ENCODE results near the gene SLC22A13. TPM values are rescaled to one million over a fixed set of nuclear protein-coding genes. Genes with fewer than 3 reads are reported as not detected.
A peak's percentile ranks its signal among the peaks of the same experiment; 100 is the strongest.
"Not testable (repeated sequence)": the region's sequence is repeated elsewhere in the genome, so short reads cannot be mapped to it uniquely, and the experiment has no call there.

SLC22A13 gene
- total RNA-seq, 1 donor from 2014 or later: 0.60 TPM

DNA sequence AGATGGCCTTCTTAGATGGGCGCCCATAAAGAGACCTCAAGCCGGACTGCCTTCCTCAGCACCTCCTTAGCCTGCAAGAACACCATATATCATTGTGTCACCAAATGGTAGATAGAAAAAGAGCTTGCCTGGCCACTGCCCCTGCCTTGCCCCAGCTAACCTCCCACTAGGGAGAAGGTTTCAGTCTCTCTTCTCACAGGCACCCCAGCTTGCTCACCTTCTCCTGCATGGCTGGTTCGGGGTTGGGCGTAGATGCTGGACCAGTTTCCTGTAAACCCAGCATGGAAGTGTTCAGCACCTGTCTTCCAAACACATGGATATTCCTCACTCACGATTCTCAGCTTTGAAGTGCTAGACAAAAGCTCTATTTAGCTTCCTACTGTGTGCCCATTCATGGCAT, 13.2 kb downstream of the SLC22A13 start:
- H3K4me1 Mint-ChIP-seq (ENCODE audit: unreplicated experiment): no peaks in the 10 kb centered on the region
- TF ChIP-seq, protein P1, sequence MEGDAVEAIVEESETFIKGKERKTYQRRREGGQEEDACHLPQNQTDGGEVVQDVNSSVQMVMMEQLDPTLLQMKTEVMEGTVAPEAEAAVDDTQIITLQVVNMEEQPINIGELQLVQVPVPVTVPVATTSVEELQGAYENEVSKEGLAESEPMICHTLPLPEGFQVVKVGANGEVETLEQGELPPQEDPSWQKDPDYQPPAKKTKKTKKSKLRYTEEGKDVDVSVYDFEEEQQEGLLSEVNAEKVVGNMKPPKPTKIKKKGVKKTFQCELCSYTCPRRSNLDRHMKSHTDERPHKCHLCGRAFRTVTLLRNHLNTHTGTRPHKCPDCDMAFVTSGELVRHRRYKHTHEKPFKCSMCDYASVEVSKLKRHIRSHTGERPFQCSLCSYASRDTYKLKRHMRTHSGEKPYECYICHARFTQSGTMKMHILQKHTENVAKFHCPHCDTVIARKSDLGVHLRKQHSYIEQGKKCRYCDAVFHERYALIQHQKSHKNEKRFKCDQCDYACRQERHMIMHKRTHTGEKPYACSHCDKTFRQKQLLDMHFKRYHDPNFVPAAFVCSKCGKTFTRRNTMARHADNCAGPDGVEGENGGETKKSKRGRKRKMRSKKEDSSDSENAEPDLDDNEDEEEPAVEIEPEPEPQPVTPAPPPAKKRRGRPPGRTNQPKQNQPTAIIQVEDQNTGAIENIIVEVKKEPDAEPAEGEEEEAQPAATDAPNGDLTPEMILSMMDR (conservative IDR thresholded peaks at IDR 0.05): no peak

DNA sequence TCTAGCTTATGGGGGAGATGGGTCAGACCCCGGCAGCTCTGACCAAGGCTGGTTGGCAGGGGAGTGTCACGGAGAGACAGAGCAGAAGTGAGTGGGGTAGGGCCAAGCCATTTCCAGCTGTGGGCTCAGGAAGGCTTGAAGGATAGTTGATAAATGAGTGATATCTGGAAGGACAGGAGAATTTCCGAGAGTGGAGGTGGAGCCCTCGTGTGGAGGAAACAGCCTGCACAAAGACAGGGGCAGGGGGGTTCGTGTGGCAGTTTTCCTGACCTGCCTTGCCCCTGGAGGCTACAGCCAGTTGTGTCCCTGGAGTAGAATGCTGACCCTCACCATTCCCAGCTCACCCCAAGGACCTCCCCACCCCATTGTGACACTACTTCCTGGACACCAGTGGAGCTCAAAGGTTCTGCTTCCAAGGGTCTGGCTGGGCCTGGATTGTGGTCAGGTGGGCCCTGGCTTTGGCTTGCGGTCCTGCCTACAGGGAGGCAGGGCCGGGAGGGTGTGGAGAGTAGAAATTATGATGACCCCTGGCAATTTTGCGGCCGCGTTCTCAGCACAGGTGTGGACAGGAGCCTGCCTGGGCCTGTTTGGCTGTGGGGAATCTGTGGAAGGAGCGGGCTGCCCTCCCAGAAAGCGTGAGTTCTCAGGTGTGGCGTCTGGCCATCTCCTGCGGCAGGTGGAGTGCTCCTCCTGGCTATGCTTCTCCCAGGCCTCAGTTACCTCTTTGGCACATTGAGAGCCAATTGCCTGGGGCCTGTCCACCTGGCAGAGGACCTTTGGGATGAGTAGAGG, 16.5 kb downstream of the SLC22A13 start, which contains the start of gene SLC22A14:
Gene SLC22A14 (plus strand): TSS at position 400 of the 792 bp plus-strand sequence. CDS start 23,733 bp downstream, outside the sequence.
- Mint-ChIP-seq H3K9me3 (no peaks in the 10 kb centered on the region), H3K27ac (no peak within 1 kb of the TSS), H3K4me1 (ENCODE audit: unreplicated experiment) (peaks cover 4% of the 10 kb centered on the region), H3K4me3 (no peak within 1 kb of the TSS), H3K27me3 (no peaks in the 10 kb centered on the region), H3K36me3 (peaks cover 7% of the 10 kb centered on the region)
- TF ChIP-seq, protein P1 (conservative IDR thresholded peaks at IDR 0.05): peak; percentile 16
- no peak for DNase-seq (ENCODE audit: extremely low spot score, unreplicated experiment)

More for the DNA sequence above, 13.2 kb downstream of the SLC22A13 start:
- H3K27me3 Mint-ChIP-seq: no peaks in the 10 kb centered on the region
- H3K27ac Mint-ChIP-seq: no peak overlapping the region
- no peak overlapping the region for H3K4me3 Mint-ChIP-seq
- no peaks in the 10 kb centered on the region for H3K9me3 Mint-ChIP-seq
- no peak for DNase-seq (ENCODE audit: extremely low spot score, unreplicated experiment)
- peaks cover 10% of the 10 kb centered on the region for H3K36me3 Mint-ChIP-seq

DNA sequence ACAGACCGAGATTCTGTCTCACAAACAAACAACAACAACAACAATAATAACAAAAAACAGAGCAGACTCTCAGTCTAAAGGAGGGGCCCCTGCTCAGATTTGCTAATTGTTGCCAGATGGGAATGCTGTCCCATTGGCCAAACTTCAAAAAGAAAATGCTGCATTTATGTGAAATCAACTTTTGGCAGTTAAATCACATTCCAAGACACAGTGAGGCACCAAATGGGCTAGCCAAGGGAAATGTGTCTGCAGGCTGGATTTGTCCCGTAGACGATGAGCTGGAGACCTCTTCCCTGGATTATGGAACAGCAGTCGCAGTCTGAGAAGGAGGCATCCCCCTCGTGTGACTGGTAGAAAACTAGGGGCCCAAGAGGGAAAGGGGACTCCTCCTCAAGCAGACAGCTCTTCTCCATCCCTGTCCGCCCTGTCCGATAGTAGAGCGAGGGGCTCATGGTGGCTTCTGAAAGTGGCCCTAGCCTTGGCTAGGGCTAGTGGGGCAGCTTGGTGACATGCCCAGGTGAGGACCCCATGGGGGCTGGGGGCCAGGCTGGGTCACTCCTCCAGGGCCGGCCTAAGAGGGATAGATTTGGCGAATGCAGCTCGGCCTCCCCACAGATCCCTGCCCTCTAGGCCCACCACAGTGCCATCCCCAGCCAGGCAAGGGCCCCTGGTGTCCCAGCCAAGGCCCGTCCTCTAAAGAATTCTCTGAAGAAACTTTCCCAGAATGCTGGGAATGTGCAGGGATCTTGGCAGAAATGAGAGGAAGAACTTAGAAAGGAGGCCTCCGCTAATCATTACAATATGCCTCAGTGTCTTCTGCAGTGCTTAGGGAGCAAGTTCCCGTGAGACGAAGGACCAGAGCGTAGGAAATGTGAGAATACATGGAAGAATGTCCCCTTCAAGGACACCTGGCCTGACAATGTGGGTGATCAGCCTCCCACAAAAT, 18.5 kb downstream of the SLC22A13 start:
- Mint-ChIP-seq H3K4me3 (no peak overlapping the region), H3K27ac (no peak overlapping the region), H3K9me3 (no peaks in the 10 kb centered on the region), H3K4me1 (ENCODE audit: unreplicated experiment) (peaks cover 4% of the 10 kb centered on the region), H3K36me3 (peaks cover under 1% of the 10 kb centered on the region), H3K27me3 (no peaks in the 10 kb centered on the region)
- TF ChIP-seq, protein P1 (conservative IDR thresholded peaks at IDR 0.05): no peak
- DNase-seq (ENCODE audit: extremely low spot score, unreplicated experiment): no peak

DNA sequence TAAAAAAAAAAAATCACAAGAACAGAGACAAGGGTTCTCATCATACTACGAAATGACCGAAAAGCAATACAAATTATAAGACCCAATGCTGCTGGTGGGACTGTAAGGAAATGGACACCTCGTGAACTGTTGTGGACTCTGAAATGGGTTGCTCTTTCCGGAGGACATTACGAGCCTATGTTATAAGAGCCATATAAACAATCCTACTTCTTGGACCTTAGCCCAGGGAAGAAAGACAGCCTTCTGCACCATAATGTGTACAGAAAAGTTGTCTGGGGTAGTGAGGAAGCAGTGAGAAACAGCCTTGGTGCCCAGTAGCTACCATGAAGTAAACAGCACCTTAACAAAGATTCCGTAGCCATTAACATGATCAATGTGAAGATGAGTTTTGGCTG, 19.1 kb downstream of the SLC22A13 start:
- Mint-ChIP-seq H3K4me3 (no peak overlapping the region), H3K27ac (no peak overlapping the region), H3K4me1 (ENCODE audit: unreplicated experiment) (peaks cover 4% of the 10 kb centered on the region), H3K9me3 (no peaks in the 10 kb centered on the region), H3K27me3 (no peaks in the 10 kb centered on the region), H3K36me3 (no peaks in the 10 kb centered on the region)
- no peak for DNase-seq (ENCODE audit: extremely low spot score, unreplicated experiment)
- TF ChIP-seq, protein P1 (conservative IDR thresholded peaks at IDR 0.05): no peak

DNA sequence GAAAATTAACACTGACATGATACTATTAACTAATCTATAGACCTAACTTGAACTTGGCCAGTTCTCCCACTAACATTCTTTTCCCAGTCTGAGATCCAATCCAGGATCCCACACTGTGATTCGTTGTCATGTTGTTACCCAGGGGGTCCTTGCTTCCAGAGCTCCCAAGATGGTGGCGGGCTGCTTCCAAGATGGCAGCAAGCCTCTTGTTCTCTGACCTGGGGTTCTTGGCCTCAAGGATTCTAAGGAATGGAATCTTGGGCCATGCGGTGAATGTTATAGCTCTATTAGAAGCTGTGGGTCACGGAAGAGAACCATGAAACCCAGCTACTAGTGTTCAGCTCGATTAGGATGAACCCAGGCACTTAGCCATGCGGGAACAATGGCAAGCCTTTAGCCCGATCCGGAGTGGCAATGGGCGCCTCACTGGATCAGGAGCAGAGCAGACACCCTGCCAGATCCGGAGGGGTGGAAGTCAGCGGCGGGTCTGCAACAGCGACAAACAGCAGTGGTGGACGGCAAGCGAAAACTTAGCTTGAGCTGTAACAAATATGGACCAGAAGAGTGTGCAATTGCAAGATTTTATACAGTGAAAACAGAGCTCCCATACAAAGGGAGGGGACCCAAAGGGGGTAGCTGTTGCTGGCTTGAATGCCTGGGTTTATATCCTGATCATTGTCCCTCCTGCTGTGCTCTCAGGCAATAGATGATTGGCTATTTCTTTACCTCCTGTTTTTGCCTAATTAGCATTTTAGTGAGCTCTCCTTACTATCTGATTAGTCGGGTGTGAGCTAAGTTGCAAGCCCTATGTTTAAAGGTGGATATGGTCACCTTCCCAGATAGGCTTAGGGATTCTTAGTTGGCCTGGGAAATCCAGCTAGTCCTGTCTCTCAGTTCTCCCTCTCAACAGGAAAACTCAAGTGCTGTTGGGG, 23.9 kb downstream of the SLC22A13 start:
- H3K27me3 Mint-ChIP-seq; H3K9me3 Mint-ChIP-seq; DNase-seq (ENCODE audit: extremely low spot score, unreplicated experiment); H3K4me3 Mint-ChIP-seq; H3K27ac Mint-ChIP-seq; H3K36me3 Mint-ChIP-seq; H3K4me1 Mint-ChIP-seq (ENCODE audit: unreplicated experiment): not testable (repeated sequence)

DNA sequence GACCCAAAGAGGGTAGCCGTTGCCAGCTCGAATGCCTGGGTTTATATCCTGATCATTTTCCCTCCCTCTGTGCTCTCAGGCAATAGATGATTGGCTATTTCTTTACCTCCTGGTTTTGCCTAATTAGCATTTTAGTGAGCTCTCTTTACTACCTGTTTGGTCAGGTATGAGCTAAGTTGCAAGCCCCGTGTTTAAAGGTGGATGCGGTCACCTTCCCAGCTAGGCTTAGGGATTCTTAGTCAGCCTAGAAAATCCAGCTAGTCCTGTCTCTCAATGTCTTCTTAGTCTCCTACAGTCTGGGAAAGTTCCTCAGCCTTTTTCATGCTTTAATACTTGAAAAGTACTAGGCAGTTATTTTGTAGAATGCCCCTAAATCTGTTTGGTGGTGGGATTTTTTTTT, 31.4 kb downstream of the SLC22A13 start:
- H3K4me3 Mint-ChIP-seq, H3K36me3 Mint-ChIP-seq: not testable (repeated sequence)

More for the DNA sequence above, 31.4 kb downstream of the SLC22A13 start:
- H3K27ac Mint-ChIP-seq; H3K9me3 Mint-ChIP-seq; H3K27me3 Mint-ChIP-seq; H3K4me1 Mint-ChIP-seq (ENCODE audit: unreplicated experiment); DNase-seq (ENCODE audit: extremely low spot score, unreplicated experiment): not testable (repeated sequence)

All from type B pancreatic cell (in vitro differentiated cells).